ENCODE data around the gene BLOC1S3. TPM values are rescaled to one million over a fixed set of nuclear protein-coding genes. Genes with fewer than 3 reads are reported as not detected.

The BLOC1S3 gene
- total RNA-seq, 1 donor from 2014 or later: 21.9 TPM

DNA sequence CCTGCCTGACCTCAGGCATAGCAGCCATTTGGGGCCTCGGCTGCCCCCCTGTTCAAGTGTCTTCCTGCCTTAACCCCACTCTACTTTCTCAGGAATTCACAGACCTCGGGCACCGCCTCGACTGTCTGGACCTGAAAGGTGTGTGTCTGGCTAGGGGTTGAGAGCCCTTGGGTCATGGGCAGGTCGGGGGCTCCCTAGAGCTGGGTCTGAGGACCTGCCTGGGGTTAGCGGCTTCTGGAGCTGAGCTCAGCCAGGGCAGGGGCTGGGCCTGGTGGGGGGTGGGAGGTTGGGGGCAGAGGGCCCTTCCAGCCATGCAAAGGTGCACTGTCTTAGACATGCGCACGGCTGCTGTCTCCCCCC, 38.5 kb upstream of the BLOC1S3 start:
- H3K36me3 ChIP-seq (ENCODE audit: control insufficient read depth, insufficient read depth, low read length): peaks cover 3% of the 10 kb centered on the region

DNA sequence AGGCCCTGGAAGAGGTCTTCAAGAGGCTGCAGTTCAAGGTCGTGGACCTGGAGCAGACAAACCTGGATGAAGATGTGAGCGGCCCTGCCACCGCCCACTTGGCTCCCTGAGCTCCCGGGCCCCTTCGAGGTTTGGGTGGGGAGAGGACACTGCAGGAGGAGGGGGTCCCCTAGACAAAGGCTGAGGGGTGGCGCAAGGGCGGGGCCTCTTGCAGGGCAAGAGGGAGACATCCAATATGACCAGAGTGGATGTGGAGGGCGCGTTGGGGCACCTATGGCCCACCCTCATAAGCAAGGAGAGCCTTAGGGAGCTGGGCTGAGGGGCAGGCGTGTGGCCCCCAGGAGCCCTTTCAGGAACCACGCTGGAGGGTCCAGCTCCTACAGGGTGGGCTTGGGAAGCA, 38.1 kb upstream of the BLOC1S3 start:
- no peak for DNase-seq (ENCODE audit: low read depth)
- TF ChIP-seq, protein P1, sequence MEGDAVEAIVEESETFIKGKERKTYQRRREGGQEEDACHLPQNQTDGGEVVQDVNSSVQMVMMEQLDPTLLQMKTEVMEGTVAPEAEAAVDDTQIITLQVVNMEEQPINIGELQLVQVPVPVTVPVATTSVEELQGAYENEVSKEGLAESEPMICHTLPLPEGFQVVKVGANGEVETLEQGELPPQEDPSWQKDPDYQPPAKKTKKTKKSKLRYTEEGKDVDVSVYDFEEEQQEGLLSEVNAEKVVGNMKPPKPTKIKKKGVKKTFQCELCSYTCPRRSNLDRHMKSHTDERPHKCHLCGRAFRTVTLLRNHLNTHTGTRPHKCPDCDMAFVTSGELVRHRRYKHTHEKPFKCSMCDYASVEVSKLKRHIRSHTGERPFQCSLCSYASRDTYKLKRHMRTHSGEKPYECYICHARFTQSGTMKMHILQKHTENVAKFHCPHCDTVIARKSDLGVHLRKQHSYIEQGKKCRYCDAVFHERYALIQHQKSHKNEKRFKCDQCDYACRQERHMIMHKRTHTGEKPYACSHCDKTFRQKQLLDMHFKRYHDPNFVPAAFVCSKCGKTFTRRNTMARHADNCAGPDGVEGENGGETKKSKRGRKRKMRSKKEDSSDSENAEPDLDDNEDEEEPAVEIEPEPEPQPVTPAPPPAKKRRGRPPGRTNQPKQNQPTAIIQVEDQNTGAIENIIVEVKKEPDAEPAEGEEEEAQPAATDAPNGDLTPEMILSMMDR (IDR thresholded peaks at IDR 0.05; ENCODE audit: insufficient read depth, low read length, poor library complexity, severe bottlenecking): no peak
- peaks cover 3% of the 10 kb centered on the region for H3K36me3 ChIP-seq (ENCODE audit: control insufficient read depth, insufficient read depth, low read length)
- H3K27me3 ChIP-seq (ENCODE audit: control insufficient read depth, insufficient read depth, low read length): no peaks in the 10 kb centered on the region
- no peak overlapping the region for H3K4me3 ChIP-seq (ENCODE audit: low read depth, low read length)

More for the DNA sequence above, 38.5 kb upstream of the BLOC1S3 start:
- Histone ChIP-seq H3K4me3 (ENCODE audit: low read depth, low read length) (no peak overlapping the region), H3K27me3 (ENCODE audit: control insufficient read depth, insufficient read depth, low read length) (no peaks in the 10 kb centered on the region)
- TF ChIP-seq, protein P1 (IDR thresholded peaks at IDR 0.05; ENCODE audit: insufficient read depth, low read length, poor library complexity, severe bottlenecking): no peak
- no peak for DNase-seq (ENCODE audit: low read depth)

DNA sequence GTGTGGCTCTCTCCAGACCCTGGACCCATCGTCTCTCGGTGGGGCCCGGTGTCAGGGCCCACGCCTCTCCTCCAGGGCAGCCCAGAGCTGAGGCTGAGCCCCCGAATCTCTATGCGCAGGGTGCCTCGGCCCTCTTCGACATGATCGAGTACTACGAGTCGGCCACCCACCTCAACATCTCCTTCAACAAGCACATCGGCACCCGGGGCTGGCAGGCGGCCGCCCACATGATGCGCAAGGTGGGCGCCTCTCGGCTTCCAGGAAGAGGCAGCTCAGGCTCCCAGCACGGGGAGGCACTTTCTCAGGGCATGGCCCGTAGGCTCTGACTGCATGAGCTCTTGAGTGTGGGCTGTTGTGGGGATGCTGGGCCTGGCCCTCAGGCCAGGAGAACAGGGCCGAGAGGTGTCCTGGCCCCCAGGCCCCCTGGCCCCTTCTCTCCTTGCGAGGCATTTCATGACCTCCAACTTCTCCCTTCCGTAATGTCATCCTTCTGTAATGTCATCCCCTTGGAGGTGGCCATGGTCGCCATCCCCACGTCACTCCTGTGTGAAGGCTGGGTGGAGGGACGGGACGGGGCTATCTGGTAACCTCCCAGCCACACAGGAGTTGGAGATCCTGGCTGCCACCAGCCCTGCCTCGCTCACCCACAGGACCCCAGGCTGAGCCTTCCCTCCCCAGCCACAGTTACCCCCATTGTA, 37.2 kb upstream of the BLOC1S3 start:
- DNase-seq (ENCODE audit: low read depth): no peak
- Histone ChIP-seq H3K4me3 (ENCODE audit: low read depth, low read length) (no peak overlapping the region), H3K27me3 (ENCODE audit: control insufficient read depth, insufficient read depth, low read length) (no peaks in the 10 kb centered on the region), H3K36me3 (ENCODE audit: control insufficient read depth, insufficient read depth, low read length) (peaks cover 3% of the 10 kb centered on the region)
- TF ChIP-seq, protein P1 (IDR thresholded peaks at IDR 0.05; ENCODE audit: insufficient read depth, low read length, poor library complexity, severe bottlenecking): no peak

DNA sequence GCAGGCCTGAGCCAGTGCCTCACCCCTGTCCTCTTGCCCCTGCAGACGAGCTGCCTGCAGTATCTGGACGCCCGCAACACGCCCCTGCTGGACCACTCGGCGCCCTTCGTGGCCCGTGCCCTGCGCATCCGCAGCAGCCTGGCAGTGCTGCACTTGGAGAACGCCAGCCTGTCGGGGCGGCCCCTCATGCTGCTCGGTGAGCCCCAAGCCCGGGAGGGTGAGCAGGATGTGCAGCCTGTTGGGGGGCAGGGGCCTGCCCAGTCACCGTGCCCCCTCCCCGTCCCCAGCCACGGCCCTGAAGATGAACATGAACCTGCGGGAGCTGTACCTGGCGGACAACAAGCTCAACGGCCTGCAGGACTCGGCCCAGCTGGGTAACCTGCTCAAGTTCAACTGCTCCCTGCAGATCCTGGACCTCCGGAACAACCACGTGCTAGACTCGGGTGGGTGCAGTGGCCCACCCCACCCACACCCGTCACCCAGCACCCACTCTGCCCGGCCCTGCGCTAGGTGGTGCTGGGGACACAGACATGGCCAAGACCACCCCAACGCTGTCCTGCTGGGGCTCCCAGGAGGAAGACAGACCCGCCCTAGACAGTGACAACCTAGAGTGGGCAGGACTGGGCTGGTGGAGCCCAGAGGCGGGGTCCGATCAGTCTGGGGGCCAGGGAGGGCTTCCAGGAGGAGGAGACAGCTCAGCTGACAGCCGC, 36.4 kb upstream of the BLOC1S3 start:
- Histone ChIP-seq H3K36me3 (ENCODE audit: control insufficient read depth, insufficient read depth, low read length) (peaks cover 3% of the 10 kb centered on the region), H3K27me3 (ENCODE audit: control insufficient read depth, insufficient read depth, low read length) (no peaks in the 10 kb centered on the region), H3K4me3 (ENCODE audit: low read depth, low read length) (no peak overlapping the region)
- TF ChIP-seq, protein P1 (IDR thresholded peaks at IDR 0.05; ENCODE audit: insufficient read depth, low read length, poor library complexity, severe bottlenecking): no peak
- no peak for DNase-seq (ENCODE audit: low read depth)

DNA sequence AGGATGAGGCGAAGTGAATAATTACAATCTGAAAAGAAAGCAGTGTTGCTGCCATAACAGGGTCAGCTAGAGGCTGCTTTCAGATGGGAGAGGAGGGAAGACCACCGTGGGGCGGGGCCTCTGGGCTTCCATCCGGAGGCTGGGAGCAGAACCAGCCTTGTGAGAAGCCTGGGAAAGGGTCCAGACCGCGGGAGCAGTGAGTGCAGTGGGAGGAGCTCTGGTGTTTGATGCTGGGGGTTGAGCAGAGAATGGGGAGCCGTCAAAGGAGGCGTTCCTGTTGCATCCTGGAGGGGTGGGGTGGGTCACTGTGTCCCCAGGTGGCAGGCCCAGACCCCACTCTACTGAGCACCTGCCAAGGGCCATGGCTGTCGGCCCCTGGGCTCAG, 35.9 kb upstream of the BLOC1S3 start:
- DNase-seq (ENCODE audit: low read depth): no peak
- H3K27me3 ChIP-seq (ENCODE audit: control insufficient read depth, insufficient read depth, low read length): no peaks in the 10 kb centered on the region
- no peak overlapping the region for H3K4me3 ChIP-seq (ENCODE audit: low read depth, low read length)
- H3K36me3 ChIP-seq (ENCODE audit: control insufficient read depth, insufficient read depth, low read length): peaks cover 3% of the 10 kb centered on the region
- TF ChIP-seq, protein P1 (IDR thresholded peaks at IDR 0.05; ENCODE audit: insufficient read depth, low read length, poor library complexity, severe bottlenecking): no peak
